ENCODE measurements around the gene ADIPOR2. TPM values are rescaled to one million over a fixed set of nuclear protein-coding genes. Genes with fewer than 3 reads are reported as not detected.

Gene ADIPOR2
- polyA plus RNA-seq, 4 donors, result 41.7 to 47.7 (median 46.7) TPM

GRCh38 chr12:1767407-1768090, 76.7 kb downstream of the ADIPOR2 start:
- DNase-seq (ENCODE audit: low read depth in 4 of 4, low spot score in 2 of 4), result no peak

DNA sequence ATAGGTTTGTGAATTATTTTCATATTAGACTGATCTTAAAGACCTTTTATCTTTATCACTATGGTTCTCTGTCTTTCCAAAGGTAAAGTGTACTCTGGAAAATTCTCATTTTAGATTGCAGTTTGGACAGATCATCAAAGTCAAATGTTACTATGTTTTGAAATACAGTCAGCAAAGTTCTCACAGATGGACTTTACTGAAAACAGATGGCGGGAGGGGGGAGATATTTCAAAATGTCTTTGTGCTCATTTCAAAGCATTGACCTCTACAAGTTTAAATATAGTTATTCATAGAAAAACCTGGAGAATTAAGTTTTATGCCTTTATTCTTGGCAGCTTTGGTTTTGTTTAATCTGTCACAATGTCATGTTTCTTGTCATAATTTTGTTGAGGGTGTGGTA, 77.7 kb downstream of the ADIPOR2 start:
- no peak for DNase-seq (ENCODE audit: low read depth in 4 of 4, low spot score in 2 of 4)

GRCh38 chr12:1769809-1770494, 79.1 kb downstream of the ADIPOR2 start:
- no peak for DNase-seq (ENCODE audit: low read depth in 4 of 4, low spot score in 2 of 4)

DNA sequence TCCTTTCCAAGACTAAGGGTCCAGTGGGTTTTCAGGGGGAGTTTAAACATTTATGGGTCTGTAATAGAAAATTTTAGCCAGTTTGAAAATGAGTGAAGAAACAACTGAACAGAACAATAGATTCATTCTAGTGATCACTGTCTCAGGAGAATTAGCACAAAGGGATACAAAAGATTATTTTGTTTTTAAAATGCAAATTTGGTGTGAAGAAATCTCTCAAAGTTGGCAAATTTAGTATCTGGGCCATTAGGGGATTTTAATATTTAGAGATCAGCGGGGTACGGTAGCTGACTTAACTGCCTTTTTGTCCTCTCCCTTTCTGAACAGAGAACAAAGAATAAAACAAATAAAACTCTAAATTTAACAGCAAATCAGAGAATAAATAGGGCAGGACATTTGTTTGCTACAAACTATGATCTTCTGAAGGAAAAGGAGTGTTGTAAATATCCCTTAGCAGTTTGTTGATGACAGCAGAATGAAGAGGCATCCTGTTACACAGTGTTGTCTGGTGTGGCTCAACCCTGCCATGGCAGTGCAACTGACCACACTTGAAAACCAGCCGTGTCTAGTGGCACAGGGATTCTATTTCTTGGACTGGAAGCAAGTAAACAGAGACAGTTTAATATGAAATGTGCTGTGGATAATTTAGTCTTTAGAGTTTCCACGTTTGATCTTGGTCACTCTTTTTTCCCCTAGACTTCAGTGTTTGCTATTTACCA, 83.2 kb downstream of the ADIPOR2 start:
- DNase-seq (ENCODE audit: low read depth in 4 of 4, low spot score in 2 of 4), result no peak

GRCh38 chr12:1776170-1776921, 85.5 kb downstream of the ADIPOR2 start:
- DNase-seq (ENCODE audit: low read depth in 4 of 4, low spot score in 2 of 4), result no peak

DNA sequence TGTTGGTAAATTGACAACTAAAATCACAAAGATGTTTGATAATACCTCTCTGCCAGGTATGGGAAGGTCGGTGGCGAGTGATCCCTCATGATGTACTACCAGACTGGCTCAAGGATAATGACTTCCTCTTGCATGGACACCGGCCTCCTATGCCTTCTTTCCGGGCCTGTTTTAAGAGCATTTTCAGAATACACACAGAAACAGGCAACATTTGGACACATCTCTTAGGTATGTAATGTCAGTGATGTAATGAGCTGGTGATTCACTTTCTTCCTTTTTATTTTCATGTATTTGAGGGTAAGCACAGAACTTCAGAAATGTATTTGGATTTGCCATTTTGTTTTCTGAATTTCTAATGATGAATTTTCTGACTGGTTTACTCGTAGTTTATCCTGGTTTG, 86.9 kb downstream of the ADIPOR2 start:
- no peak for DNase-seq (ENCODE audit: low read depth in 4 of 4, low spot score in 2 of 4)

- DNase-seq (ENCODE audit: low read depth in 4 of 4, low spot score in 2 of 4), result no peak
These were observed 88.0 kb downstream of the ADIPOR2 start for GRCh38 chr12:1778911-1779310.

- no peak for DNase-seq (ENCODE audit: low read depth in 4 of 4, low spot score in 2 of 4)
These were observed 88.9 kb downstream of the ADIPOR2 start for GRCh38 chr12:1779783-1780182.

- DNase-seq (ENCODE audit: low read depth in 4 of 4, low spot score in 2 of 4), result no peak
These were observed 90.9 kb downstream of the ADIPOR2 start for GRCh38 chr12:1781772-1782171.

- DNase-seq (ENCODE audit: low read depth in 4 of 4, low spot score in 2 of 4), result no peak
These were observed 91.3 kb downstream of the ADIPOR2 start for GRCh38 chr12:1782215-1782614.

GRCh38 chr12:1787714-1788113, 96.8 kb downstream of the ADIPOR2 start:
- DNase-seq (ENCODE audit: low read depth in 4 of 4, low spot score in 2 of 4), result no peak

DNA sequence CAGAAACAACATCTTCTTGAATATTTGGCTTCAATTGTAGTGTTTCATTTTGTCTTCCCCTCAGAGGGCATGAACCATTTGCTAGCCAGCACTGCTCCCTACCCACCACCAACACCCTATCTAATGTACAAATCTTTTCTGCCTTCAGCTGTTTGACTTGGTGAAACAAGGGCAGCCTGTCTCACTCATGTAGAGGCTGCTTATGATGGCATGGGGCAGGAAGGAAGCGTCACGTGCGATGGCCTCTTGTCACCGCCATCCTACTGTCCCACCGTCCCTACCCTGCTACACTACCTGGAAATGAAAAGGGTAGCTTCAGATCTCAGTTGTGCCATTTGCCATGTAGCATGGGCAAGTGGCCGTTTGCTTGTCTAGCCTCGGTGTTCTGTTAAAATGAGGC, 99.6 kb downstream of the ADIPOR2 start:
- DNase-seq (ENCODE audit: low read depth in 4 of 4, low spot score in 2 of 4), result no peak

DNA sequence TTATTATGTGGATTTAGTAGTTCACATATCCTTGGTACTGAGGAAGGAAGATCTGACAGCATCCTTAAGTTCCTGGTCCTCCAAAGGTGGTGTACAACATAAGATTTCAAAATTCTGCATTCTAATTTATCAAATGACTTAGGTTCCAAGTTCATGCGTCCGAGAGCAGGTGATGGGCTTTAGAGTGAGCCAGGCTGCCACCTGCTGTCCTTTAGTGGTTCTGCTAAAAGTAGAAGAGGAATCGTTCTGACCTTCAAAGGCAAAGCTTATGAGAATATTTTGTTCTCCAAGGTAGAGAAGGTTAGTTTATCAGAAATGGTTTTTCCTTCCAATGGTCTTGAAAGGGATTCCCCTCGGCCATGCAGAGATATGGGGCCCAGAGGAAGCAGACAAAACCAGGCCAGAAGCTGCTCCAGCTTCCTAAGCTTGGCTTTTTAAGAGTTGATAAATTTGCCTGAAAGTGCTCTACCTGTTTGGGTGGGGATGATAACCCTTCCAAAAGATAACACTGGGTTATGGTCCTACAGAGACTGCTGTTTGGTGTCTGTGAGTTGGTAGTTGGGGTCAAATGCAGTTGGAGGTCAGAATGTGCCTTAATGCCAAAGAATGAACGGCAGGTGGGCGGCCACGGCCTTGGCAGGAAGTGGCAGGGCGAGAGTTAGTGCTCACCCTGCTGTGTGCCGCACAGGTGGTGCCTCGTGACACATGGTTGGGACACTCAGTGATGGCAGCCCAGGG, 100.4 kb downstream of the ADIPOR2 start:
- DNase-seq (ENCODE audit: low read depth in 4 of 4, low spot score in 2 of 4), result no peak

- no peak for DNase-seq (ENCODE audit: low read depth in 4 of 4, low spot score in 2 of 4)
These were observed 101.5 kb downstream of the ADIPOR2 start for GRCh38 chr12:1792406-1792805.

DNA sequence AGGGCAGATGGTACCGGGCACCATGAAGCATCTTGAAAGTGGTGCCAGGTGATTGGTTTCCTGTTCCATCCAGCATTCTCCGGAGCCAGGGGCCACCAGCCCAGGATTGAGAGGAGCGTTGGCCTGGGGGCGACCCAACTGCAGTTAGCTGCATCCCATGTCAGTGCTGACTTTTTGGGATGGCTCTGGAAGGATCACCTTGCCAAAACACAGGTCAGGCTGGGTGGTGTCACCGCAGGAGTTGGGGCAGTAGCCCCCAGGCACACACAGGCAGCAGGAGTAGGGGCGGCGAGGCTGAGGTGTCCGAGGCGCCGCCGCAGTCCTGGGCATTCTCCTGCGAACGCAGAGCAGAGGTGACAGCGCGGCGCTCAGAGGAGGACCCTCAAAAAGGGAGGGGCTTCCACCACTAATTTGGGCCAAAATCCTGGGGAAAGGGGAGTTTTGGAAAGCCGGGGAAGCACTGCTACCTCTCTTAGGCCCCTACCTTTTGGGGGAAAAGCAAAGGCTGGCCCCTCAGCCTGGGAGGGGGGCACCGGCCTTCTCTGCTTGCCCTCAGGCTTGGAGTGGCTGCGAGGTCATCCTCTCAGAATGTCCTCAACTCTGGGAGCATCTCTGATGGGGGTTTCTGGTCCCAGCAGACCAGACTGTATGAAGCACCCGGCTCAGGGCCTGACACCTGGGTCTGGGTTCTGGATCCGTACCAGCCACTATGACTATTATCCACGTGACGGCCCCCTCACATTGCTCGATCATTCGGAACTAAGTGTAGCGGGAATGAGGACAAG, 102.7 kb downstream of the ADIPOR2 start:
- DNase-seq (ENCODE audit: low read depth in 4 of 4, low spot score in 2 of 4), result no peak

GRCh38 chr12:1794440-1795090, 103.7 kb downstream of the ADIPOR2 start:
- DNase-seq (ENCODE audit: low read depth in 4 of 4, low spot score in 2 of 4), result no peak

DNA sequence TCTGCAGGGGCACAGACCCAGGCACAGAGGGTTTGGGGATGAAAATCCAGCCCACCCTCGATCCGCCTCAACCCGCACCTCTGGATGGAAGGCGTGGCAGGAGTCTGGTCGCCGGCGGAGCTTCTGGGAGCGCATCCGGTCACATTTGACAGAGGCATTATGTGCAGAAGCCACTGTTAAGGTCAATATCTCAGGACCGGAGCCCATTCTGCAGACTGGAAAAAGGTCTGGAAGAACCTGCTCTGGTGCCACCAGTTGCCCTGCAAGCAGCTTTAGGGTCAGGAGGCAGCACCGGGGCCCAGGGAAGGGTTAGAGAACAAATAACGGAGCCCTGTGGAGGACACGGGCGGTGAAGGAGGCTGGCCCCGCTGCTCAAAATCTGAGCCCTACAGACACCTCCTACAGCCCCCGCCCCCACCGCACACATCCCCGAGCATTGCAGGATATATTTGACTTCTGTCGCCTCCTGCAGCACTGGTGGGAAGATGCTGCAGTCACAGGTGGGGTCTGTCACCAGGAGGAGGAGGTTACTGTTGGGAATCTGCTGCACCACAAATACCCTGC, 104.4 kb downstream of the ADIPOR2 start:
- DNase-seq (ENCODE audit: low read depth in 4 of 4, low spot score in 2 of 4), result no peak

- peak in 3 of 4 donors; percentile 75 to 82 (median 82) for DNase-seq (ENCODE audit: low read depth in 4 of 4, low spot score in 2 of 4)
These were observed 105.1 kb downstream of the ADIPOR2 start for GRCh38 chr12:1795785-1796514.

All from left renal cortex interstitium (tissue), 4 donors.